Endothelial cell of umbilical vein (primary cell): ENCODE measurements around the gene CCDC146. TPM values are rescaled to one million over a fixed set of nuclear protein-coding genes. Genes with fewer than 3 reads are reported as not detected.
"Not testable (repeated sequence)": the region's sequence is repeated elsewhere in the genome, so short reads cannot be mapped to it uniquely, and the experiment has no call there.

ENCODE experiments used
- Bru-seq: library from RNA; stranded (reverse); fragments of 400-500 nt; gene quantifications from one replicate; lab custom pipeline; 2021; lab: Mats Ljungman, UMichigan
- BruChase-seq, 2 experiments: library from RNA; stranded (reverse); fragments of 400-500 nt; gene quantifications; one replicate each; lab custom pipeline; 2021; lab: Mats Ljungman, UMichigan
- BruUV-seq: library from RNA; stranded (reverse); fragments of 400-500 nt; replicated peaks from 2 replicates; lab custom pipeline; 2021; lab: Mats Ljungman, UMichigan
- CTCF ChIA-PET: fragments of 300-600, 350-600 bp; sonication (Branson Sonifier 250); formaldehyde crosslinking; loops from one replicate; lab custom pipeline; 2021; ENCODE audit warnings: antibody characterized with exemption, inconsistent platforms; lab: Charles Lee
- POLR2A ChIA-PET: fragments of 300-600, 350-600 bp; sonication (Branson Sonifier 250); formaldehyde crosslinking; loops from one replicate; lab custom pipeline; 2021; ENCODE audit warnings: antibody characterized with exemption, inconsistent platforms; lab: Charles Lee
- DNase-seq: peaks from one replicate; pipeline ENCODE4 v3.0.0-alpha.2; 2011; ENCODE audit warnings: low read depth, low spot score
- FAIRE-seq: peaks from 2 replicates; lab custom pipeline; 2011; peaks lifted over from hg19 to GRCh38; lab: Jason Lieb, UNC
- H2AFZ ChIP-seq: 2 replicates; pipeline ENCODE4 v1.6.0; 2012; ENCODE audit warnings: low read depth, low read length, control low read depth, inconsistent platforms
- H3K27ac ChIP-seq: 2 replicates; pipeline ENCODE4 v1.5.1; 2011; ENCODE audit warnings: low read depth, mild to moderate bottlenecking, control low read depth, low read length, moderate library complexity; ENCODE audit not compliant: insufficient read depth
- H3K27me3 ChIP-seq, 2 experiments: 2 replicates each; pipeline versions ENCODE4 v1.6.0 to v1.6.1; 2011; ENCODE audit warnings: low read length in 2 of 2, mixed read lengths in 1 of 2; ENCODE audit not compliant: control insufficient read depth in 2 of 2, insufficient read depth in 2 of 2
- H3K36me3 ChIP-seq, 2 experiments: 2 replicates in 1 of 2; 3 replicates in 1 of 2; pipeline ENCODE4 v1.5.1; 2011; ENCODE audit warnings: low read length in 2 of 2, mild to moderate bottlenecking in 1 of 2, moderate library complexity in 1 of 2; ENCODE audit not compliant: control insufficient read depth in 2 of 2, insufficient read depth in 2 of 2; ENCODE audit errors: extremely low read depth in 1 of 2
- H3K4me1 ChIP-seq: 3 replicates; pipeline ENCODE4 v1.5.1; 2011; ENCODE audit warnings: mild to moderate bottlenecking, low read length; ENCODE audit not compliant: control insufficient read depth, insufficient read depth; ENCODE audit errors: extremely low read depth
- H3K4me2 ChIP-seq: 2 replicates; pipeline ENCODE4 v1.6.1; 2011; ENCODE audit warnings: low read length, control low read depth, mixed read lengths; ENCODE audit not compliant: insufficient read depth
- H3K4me3 ChIP-seq, 3 experiments: fragments of 200-600 bp in 1 of 3; sonication (generic), shearing (Covaris generic) in 1 of 3; replicated peaks in 1 of 3; 2 replicates each; pipeline ENCODE4 v1.5.1; 2011 to 2016; ENCODE audit warnings: control low read depth in 3 of 3, low read length in 3 of 3, mild to moderate bottlenecking in 2 of 3, inconsistent platforms in 1 of 3, low read depth in 1 of 3, moderate library complexity in 1 of 3; ENCODE audit not compliant: insufficient read depth in 1 of 3
- H3K79me2 ChIP-seq: 2 replicates; pipeline ENCODE4 v1.6.0; 2012; ENCODE audit warnings: low read length, inconsistent platforms; ENCODE audit not compliant: control insufficient read depth, insufficient read depth
- H3K9ac ChIP-seq: replicated peaks from 2 replicates; pipeline ENCODE3; 2011; ENCODE audit warnings: low read length, control low read depth; ENCODE audit not compliant: insufficient read depth; ENCODE audit errors: extremely low read depth
- H3K9me1 ChIP-seq: replicated peaks from 3 replicates; pipeline ENCODE4 v1.6.0; 2011; ENCODE audit warnings: mild to moderate bottlenecking, low read length; ENCODE audit not compliant: control insufficient read depth, insufficient read depth; ENCODE audit errors: extremely low read depth
- H3K9me3 ChIP-seq: replicated peaks from 2 replicates; pipeline ENCODE4 v1.5.1; 2012; ENCODE audit warnings: low read length, inconsistent platforms; ENCODE audit not compliant: control insufficient read depth, insufficient read depth
- H4K20me1 ChIP-seq: replicated peaks from 2 replicates; pipeline ENCODE3; 2011; ENCODE audit warnings: mild to moderate bottlenecking, low read length; ENCODE audit not compliant: control insufficient read depth, insufficient read depth; ENCODE audit errors: extremely low read depth
- dilution Hi-C: fragments of 300-500 bp; cut with MboI; formaldehyde crosslinking; loops from one replicate; pipeline ENCODE4 v1.15.0; 2019; ENCODE audit warnings: low sequenced_read_pairs; ENCODE audit not compliant: extremely low pct_ligation_motif_present
- intact Hi-C: fragments of 100-400 bp; cut with micrococcal nuclease; formaldehyde crosslinking; loops from one replicate; pipeline ENCODE4 v1.10.0; 2022
- long read RNA-seq: library from polyadenylated mRNA; stranded (forward); transcript quantifications from one replicate; pipeline ENCODE4 v2.0.0, GENCODE V29; 2021
- polyA minus RNA-seq, 3 experiments: library from RNA; depleted of rRNA, polyadenylated mRNA; stranded (reverse); fragments of >200 nt; gene quantifications; 1 replicate in 1 of 3; 2 replicates in 2 of 3; pipeline ENCODE4 v1.2.3, GENCODE V29; 2011
- polyA plus RNA-seq, 4 experiments: library from polyadenylated mRNA; depleted of rRNA in 3 of 4; stranded (reverse) in 3 of 4; unstranded in 1 of 4; fragments of >200 nt; gene quantifications; 2 replicates each; pipeline versions ENCODE4 v1.2.1 to v1.2.3, GENCODE V29; 2011 to 2012; ENCODE audit warnings: missing spikeins in 1 of 4
- total RNA-seq: library from RNA; stranded (reverse); gene quantifications from 2 replicates; pipeline ENCODE4 v1.2.3, GENCODE V29; 2021

The CCDC146 gene
- total RNA-seq (2.2 and 2.6 TPM in 2 replicates), polyA plus RNA-seq (0.65 and 1.5 TPM in 2 replicates), polyA minus RNA-seq (0.83 and 3.5 TPM in 2 replicates), Bru-seq, nascent RNA (percentile 43 among the genes with signal in this experiment), BruChase-seq, experiment 1, labeled RNA remaining after a 6-hour chase (percentile 39 among the genes with signal in this experiment), BruChase-seq, experiment 2, labeled RNA remaining after a 2-hour chase (percentile 54 among the genes with signal in this experiment)
- polyA plus RNA-seq (2011; cell fraction: cytosol; rRNA removed): 0.72 and 1.3 TPM in 2 replicates
- 7.1 and 9.4 TPM in 2 replicates for polyA plus RNA-seq (2011; cell fraction: nucleus; rRNA removed)
- polyA plus RNA-seq (2012): 1.1 and 1.8 TPM in 2 replicates
- polyA minus RNA-seq (2011; cell fraction: cytosol; rRNA and poly(A)+ RNA removed): not detected
- polyA minus RNA-seq (2011; cell fraction: nucleus; rRNA and poly(A)+ RNA removed): 3.4 and 6.8 TPM in 2 replicates
- long read RNA-seq, partial matches to known transcripts: 0 of 1 reads
- long read RNA-seq, other reads (novel, unspliced or antisense): 1 of 1 reads

- POLR2A ChIA-PET: interaction anchor here (0.7 to 1.2 kb wide), 2 partner anchors 9 to 210 kb away, joined by 3 read pairs; no protein-coding TSS in a partner anchor
- peak; percentile 92 for FAIRE-seq
- dilution Hi-C loops, H3K27ac ChIP-seq, H3K79me2 ChIP-seq, H3K9me3 ChIP-seq, H3K36me3 ChIP-seq, H3K4me1 ChIP-seq, H3K27me3 ChIP-seq, H3K9me1 ChIP-seq, BruUV-seq, H4K20me1 ChIP-seq, H3K9ac ChIP-seq: not testable (repeated sequence)
- Histone ChIP-seq H3K4me2 (peak within 1 kb of the TSS; percentile 65), H2AFZ (peak within 1 kb of the TSS; percentile 86), H3K4me3 (peak within 1 kb of the TSS; percentile 20 to 71 (median 59))
- peak; percentile 99 for DNase-seq
- intact Hi-C loops: loop anchor here (1.0 to 5.0 kb wide), 3 partner anchors 125 to 415 kb away; partner anchors contain the start of gene PTPN12
- CTCF ChIA-PET: interaction anchor here (1.2 to 1.6 kb wide), 5 partner anchors 9 to 210 kb away, joined by 6 to 38 read pairs (median 8); no protein-coding TSS in a partner anchor
These were observed at the start of gene CCDC146 for GRCh38 chr7:77121860-77122681. TSS of gene CCDC146 (plus strand) at chr7:77122615. CDS start at chr7:77167669, 45,054 bp downstream.

- intact Hi-C loops, POLR2A ChIA-PET: not testable (repeated sequence)
These were observed 47.5 kb upstream of the CCDC146 start for GRCh38 chr7:77074786-77075396.

GRCh38 chr7:77077060-77077459 lies 45.4 kb upstream of the CCDC146 start:
- dilution Hi-C loops, H3K4me2 ChIP-seq, H3K4me1 ChIP-seq, intact Hi-C loops, FAIRE-seq, POLR2A ChIA-PET, H3K36me3 ChIP-seq, H3K9me1 ChIP-seq, H3K27me3 ChIP-seq, H3K4me3 ChIP-seq, DNase-seq, H3K79me2 ChIP-seq, H3K9me3 ChIP-seq, H3K27ac ChIP-seq, CTCF ChIA-PET, H4K20me1 ChIP-seq, H2AFZ ChIP-seq, H3K9ac ChIP-seq: not testable (repeated sequence)
- BruUV-seq: TSS peak; percentile 11

More at GRCh38 chr7:77074786-77075396, 47.5 kb upstream of the CCDC146 start:
- H3K4me2 ChIP-seq, H3K9ac ChIP-seq, H4K20me1 ChIP-seq, H2AFZ ChIP-seq, H3K79me2 ChIP-seq, H3K27me3 ChIP-seq, H3K4me1 ChIP-seq, BruUV-seq, DNase-seq, dilution Hi-C loops, H3K9me3 ChIP-seq, H3K36me3 ChIP-seq, H3K27ac ChIP-seq, H3K4me3 ChIP-seq, H3K9me1 ChIP-seq, CTCF ChIA-PET: not testable (repeated sequence)
- peak; percentile 85 for FAIRE-seq
